Erythroblast (primary cell): ENCODE data around the gene GAA.

Source experiments
- DNase-seq, 2 experiments: peaks; one replicate each; lab custom pipeline; 2025; lab: John Stamatoyannopoulos, UW
- GATA1 ChIP-seq: IDR thresholded peaks from 2 replicates; pipeline ENCODE4 v1.6.1; 2011; ENCODE audit warnings: low read depth, mild to moderate bottlenecking, control low read depth, low read length, moderate library complexity
- POLR2A ChIP-seq: IDR thresholded peaks from 2 replicates; pipeline ENCODE4 v1.6.1; 2011; ENCODE audit warnings: mild to moderate bottlenecking, low read length

The GAA gene

DNA sequence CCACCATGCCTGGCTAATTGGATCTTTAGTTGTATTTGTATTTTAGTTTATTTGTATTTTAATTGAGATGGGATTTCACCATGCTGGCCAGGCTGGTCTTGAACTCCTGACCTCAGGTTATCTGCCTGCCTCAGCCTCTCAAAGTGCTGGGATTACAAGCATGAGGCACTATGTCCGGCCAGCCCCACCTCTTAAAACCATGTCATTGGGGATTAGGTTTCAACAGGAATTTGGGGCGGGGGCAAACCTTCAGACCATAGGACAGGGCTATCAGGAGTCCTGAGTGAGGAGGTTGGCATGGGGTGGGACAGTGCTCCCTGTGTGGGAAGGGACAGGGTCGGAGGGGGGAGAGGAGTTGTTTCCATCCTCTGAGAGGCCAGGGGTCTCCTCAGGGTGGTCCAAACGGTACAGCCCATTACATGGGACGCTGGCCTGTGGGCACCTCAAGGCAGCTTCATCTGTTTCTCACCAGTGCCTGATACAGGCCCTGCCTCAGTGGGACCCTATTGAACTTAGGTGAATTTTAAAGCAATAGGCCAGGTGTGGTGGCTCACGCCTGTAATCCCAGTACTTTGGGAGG lies 21.6 kb downstream of the GAA start:
- TF ChIP-seq POLR2A (no peak), GATA1 (no peak)
- no peak for DNase-seq

DNA sequence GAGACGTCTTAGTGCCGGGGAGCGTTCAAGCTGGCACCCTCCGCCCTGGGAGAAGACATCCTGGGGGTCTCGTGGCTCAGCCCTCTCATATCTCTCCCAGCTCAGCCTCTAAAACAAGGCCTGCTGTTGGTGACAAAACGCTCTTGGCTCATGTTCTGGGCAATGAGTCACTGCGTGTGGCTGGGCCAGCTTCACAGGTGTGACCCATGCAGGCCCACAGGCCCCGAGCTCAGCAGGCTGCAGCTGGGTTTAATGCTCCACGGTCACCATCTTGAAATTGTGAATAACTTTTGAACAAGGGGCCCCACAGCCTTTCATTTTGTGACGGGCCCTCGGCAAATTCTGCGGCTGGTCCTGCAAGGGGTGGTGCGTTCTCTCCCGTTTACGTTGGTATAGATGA lies 22.4 kb downstream of the GAA start:
- DNase-seq: no peak
- TF ChIP-seq POLR2A (no peak), GATA1 (no peak)

DNA sequence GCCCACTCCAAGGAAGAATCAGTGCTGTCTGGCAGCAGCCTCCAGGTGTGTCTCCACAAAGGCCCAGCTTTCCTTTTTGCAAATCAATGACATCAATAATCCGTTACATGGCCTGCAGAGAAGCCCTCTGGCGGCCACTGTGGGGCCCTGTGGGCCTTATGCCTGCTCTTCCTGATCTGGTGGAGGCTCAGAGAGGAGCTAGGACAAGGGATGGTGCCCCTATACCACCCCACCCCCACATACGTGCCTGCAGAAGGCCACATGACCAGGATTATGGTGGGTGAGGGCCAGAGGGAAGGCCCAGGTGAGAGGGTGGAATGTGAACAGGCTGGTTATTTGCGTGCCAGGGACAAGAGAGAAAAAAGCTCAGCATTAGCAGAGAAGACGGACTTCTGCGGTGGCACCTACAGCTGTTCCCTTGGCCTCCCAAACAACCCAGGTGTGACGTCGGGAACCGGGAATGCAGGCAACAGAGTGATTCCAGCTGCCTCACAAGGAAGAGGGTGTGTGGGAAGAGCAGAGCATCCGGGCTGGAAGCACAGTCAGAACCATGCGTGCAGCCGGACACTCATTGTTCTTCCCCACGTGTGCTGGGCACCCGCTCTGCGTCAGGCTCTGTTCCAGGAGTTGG lies 23.1 kb downstream of the GAA start:
- DNase-seq: no peak

GRCh38 chr17:80125656-80126448 lies 24.5 kb downstream of the GAA start:
- DNase-seq: no peak
- TF ChIP-seq GATA1 (no peak), POLR2A (no peak)

More for the DNA sequence above, 23.1 kb downstream of the GAA start:
- TF ChIP-seq GATA1: no peak
- TF ChIP-seq POLR2A: no peak

- no peak for DNase-seq
- TF ChIP-seq GATA1 (no peak), POLR2A (no peak)
Observed at GRCh38 chr17:80126449-80126715, 25.0 kb downstream of the GAA start.

- TF ChIP-seq GATA1 (no peak), POLR2A (no peak)
- no peak for DNase-seq
Observed at GRCh38 chr17:80129006-80129565, 27.7 kb downstream of the GAA start.

GRCh38 chr17:80130992-80131391 lies 29.6 kb downstream of the GAA start:
- no peak for DNase-seq
- TF ChIP-seq GATA1 (no peak), POLR2A (no peak)

DNA sequence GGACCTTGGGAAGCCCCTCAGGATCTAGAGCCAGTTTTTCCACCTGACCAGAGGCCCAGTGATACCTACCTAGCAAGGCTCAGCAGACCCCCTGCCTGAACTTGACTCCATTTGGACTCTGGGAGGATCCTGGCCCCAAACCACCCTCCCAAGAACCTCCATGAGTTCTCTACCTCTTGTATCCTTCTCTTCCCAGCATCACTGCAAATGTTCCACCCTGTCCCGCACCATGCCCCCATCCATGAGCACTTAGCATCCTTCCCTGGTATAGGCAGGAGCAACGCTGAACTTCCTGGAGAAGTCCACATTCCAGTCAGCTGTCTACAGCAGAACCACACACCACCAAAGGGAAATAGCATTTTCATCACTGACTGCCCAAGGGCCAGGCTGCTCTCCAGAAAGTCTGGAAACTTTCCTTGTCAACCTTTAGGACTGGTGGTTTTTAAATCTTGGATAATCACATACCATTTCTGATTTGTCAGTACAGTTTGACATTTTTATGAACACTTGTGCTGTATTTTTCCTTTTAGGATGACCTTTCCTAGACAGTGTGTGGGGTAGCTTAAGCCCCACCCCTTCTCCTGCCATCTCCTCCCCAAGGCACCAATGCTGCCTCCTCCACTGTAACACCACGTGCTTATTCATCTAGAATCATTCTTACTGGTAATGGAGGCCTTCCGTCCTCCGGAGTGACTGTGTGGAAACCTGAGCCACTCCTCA lies 31.7 kb downstream of the GAA start:
- DNase-seq: no peak
- TF ChIP-seq GATA1 (no peak), POLR2A (peak; percentile 26)

- TF ChIP-seq GATA1 (no peak), POLR2A (no peak)
- no peak for DNase-seq
Observed at GRCh38 chr17:80133626-80133970, 32.2 kb downstream of the GAA start.

DNA sequence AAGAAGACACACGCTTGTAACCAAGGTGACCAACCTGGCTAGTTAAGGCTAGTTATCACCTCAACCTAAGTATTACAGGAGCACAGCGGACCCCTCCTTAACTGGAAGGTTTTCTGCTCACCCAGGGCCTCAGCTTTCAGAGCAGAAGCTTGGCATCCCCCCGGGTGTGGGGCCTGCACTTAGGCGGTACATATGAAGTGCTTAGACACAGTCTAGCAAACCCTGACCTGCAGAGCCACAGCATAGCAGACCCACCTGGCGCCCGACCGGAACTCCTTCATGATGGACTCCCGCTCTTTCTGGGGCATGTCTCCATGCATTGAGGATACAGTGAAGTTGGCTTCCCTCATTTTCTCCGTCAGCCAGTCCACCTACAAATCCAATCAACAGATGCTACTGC lies 35.8 kb downstream of the GAA start:
- no peak for DNase-seq
- TF ChIP-seq POLR2A: no peak
- TF ChIP-seq GATA1: no peak

DNA sequence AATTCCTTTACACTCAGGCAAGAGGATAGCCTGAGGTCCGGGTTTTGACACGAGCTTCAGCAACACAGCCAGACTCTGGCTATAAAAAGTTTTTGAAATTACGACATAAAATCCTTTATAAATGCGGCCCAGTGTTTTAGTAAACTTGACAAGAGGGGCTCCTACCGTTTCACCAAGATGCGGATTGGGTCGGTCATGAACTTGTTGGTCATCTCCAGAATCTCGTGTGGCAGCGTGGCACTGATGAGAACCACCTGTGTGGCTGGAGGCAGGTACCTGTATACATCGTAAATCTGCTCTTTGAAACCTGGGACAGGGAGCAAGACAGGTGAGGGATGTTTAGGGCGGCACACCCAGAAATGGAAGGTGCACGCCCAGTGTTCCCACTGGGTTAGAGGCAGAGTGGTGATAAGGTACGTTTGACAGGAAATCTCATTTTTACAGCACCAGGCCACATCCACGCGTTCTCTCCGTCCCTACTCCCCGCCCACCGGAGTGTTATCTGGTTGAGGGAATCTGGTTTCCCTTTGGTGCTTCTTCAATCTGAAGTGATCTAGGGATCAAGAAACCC lies 37.6 kb downstream of the GAA start:
- TF ChIP-seq GATA1 (no peak), POLR2A (no peak)
- DNase-seq: no peak

GRCh38 chr17:80141463-80142165 lies 40.2 kb downstream of the GAA start:
- no peak for DNase-seq
- TF ChIP-seq POLR2A (no peak), GATA1 (no peak)

DNA sequence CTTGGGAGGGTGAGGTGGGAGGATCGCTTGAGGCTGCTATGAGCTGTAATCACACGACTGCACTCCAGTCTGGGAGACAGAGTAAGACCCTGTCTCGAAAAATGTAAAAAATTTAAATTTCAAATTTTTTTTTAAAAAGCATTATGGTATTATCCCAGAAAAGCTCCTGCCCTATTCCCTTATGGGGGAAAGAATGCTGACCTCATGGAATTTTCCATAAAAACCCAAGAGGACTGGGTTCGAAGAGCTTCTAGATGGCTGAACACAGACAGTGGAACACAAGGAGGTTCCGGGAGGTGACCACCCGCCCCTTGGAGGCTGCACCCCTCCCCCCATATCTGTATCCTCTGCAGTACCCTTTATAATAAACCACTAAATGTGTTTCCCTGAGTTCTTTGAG lies 41.5 kb downstream of the GAA start:
- TF ChIP-seq GATA1 (no peak), POLR2A (no peak)
- DNase-seq: no peak
